HG03103 (cell line): ENCODE results near the gene CNIH3.
"Not testable (repeated sequence)": the region's sequence is repeated elsewhere in the genome, so short reads cannot be mapped to it uniquely, and the experiment has no call there.

Experiments
- ATAC-seq: cut with Tn5 transposase; IDR thresholded peaks from one replicate; pipeline ENCODE4 v1.9.1; 2021; ENCODE audit warnings: low read depth; ENCODE audit not compliant: unreplicated experiment

The CNIH3 gene

DNA sequence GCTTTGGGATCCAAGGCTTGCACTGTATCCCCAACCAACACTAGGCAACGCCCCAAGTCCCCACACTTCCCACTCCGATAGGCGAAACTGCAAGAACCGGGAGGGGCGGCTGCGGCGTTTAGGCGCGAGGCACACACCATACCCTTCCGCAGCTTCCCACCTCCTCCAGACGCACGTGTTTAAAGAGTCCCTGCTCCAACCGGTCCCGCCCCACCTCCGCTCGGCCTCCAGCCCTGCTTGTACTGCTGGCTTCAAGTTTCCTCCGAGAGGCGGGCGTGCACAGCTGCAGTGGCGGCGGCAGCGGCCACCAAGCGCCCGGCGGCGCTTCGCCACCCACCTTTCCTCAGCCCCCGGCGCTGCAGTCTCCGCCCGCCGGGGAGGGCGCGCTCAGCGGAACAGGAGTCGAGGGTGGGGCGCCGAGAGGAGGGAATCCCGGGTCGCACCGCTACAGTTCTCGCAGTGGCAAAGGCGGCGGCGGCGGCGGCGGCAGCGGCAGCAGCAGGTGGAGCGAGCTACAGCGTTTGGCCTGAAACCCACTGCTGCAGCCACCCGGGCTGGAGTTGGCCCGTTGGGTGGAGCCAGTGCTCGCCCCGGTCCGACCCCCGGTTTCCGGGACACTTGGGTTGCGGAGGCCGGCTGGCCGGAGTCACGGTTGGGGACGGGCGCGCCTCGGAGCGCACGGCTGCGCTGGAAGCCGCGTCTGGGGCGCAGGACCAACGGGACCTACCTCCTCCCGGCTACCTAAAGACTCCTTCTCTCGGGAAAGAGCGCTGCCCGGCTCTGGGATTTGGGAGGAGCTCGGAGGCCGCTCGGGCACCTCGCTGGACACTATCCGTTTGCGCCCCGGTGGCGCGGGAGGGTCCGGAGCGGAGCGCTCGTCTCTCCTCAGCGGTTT, at the start of gene CNIH3:
CNIH3 (plus strand) TSS at position 457 of the 895 bp plus-strand sequence. CDS start 858 bp downstream, outside the sequence.
- ATAC-seq, result no peak

DNA sequence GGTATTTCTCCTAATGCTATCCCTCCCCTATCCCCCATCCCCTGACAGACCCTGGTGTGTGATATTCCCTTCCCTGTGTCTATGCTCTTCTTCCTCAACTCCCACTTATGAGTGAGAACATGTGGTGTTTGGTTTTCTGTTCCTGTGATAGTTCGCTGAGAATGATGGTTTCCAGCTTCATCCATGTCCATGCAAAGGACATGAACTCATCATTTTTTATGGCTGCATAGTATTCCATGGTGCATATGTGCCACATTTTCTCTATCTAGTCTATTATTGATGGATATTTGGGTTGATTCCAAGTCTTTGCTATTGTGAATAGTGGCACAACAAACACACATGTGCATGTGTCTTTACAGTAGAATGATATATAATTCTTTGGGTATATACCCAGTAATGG, 49.6 kb upstream of the CNIH3 start:
- not testable (repeated sequence) for ATAC-seq

DNA sequence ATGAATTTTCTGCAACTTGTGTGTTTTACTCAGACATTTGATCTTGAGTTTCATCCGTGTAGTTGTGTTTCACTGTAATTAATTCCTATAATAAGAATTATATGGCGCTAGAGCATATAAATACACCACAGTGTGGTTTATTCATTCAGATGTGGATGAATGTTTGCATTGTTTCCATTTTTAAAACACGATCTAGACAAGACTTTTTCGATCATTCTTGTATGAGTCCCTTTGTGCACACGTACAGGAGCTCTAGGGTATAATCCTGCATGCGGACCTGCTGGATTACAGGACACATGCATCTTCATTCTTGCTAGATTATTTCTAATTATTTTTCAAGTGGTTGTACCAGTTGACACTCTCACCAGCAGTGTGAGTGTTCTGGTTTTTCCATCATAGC, 46.8 kb upstream of the CNIH3 start:
- ATAC-seq, result no peak

DNA sequence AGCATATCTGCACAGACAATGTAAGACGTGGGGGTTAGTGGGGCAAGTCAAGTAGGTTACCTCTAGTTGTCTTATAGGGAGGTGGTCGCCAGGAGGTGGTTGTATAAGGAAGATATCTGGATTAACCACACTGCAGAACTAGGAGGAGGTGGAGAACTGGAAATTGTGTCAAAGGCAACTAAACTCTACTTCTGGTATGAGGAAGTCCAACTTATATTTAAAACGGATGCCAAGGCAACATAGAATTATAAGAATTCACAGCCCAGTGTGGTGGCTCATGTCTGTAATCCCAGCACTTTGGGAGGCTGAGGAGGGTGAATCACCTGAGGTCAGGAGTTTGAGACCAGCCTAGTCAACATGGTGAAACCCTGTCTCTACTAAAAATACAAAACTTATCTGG, 44.1 kb upstream of the CNIH3 start:
- ATAC-seq, result not testable (repeated sequence)

DNA sequence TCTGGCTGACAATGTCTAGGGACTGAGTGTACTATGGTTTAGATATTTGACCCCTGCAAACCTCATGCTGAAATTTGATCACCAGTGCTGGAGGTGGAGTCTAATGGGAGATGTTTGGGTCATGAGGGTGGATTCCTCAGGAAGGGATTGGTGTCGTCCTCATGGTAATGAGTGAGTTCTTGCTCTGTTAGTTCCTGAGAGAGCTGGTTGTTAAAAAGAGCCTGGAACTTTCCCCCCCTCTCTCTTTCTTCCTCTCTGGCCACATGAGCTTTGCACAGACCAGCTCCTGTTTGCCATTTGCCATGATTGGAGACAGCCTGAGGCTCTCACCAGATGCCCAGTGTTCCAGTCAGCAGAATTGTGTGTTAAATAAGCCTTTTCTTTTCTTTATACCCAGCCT, 36.6 kb upstream of the CNIH3 start:
- no peak for ATAC-seq

DNA sequence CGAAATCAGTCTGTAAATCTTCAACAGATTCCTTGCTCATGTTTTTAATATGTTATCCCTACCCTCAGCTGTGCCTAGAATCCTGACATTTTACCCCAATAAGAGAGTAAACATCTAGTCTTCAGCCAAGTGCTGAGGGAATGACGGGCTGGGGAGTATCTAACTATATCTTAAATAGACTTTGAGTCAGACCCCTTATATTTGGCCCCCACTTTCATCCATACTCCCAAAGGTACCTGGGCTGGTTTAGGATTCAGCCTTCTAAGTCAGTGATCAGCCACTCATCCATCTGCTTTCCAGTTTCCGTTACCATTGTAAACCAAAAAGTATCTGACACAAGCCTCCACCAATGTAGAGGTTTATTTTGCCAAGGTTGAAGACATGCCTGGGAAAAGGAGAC, 36.1 kb upstream of the CNIH3 start:
- no peak for ATAC-seq

DNA sequence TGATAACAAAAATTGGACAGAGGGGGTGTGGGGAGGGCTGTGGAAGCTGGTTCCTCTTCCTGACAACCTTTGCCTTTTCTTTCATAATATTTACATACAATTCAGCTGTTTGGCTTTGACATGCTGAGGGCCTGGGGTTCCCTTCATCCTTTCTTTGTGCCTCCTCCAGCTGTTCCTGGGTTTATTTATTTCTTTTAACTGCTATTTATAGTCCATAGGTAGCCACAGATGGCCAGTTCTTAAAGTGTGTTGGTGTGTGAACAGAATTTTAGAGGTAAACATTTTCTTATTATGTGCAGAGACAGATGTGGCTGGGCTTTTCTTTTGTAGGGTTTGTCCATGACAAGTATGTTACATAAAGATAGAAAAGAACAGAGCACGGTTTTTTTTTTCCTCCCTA, 34.1 kb upstream of the CNIH3 start:
- ATAC-seq, result no peak

DNA sequence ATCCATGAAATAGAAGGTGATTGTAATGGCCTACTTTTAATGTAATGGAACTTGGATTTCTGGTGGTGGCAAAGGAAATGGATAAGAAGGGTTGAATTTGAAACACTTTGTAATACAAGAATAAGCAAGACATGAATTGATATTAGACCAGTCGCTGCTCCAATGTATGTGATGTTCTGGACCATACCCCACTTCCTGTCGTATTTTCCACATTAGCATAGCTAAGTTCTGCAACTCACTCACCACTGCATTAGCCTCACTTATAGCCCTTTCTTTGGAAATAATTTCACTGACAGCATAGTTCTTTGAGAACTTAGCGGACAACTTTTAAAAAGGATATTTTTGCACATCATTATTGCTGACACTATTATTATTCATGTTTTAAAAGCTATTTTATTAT, 32.3 kb upstream of the CNIH3 start:
- ATAC-seq, result no peak

DNA sequence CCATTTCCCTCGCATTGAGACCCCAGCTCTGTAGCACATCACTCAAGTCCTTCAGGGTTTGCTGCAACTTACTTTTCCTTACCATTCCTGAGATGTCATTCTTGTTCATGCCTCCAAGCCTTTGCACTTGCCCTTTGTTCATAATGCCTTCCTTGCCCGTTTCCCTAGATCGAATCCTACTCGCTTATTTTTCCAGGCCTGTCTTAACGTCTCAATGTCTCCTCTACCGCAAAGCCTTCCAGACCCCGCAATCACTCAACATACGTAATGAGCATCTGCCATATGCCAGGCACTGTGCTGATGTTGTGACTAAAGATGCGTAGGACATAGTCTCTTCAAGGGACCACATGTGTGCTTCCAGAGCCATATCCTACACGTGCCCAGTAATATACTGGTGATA, 31.1 kb upstream of the CNIH3 start:
- no peak for ATAC-seq

DNA sequence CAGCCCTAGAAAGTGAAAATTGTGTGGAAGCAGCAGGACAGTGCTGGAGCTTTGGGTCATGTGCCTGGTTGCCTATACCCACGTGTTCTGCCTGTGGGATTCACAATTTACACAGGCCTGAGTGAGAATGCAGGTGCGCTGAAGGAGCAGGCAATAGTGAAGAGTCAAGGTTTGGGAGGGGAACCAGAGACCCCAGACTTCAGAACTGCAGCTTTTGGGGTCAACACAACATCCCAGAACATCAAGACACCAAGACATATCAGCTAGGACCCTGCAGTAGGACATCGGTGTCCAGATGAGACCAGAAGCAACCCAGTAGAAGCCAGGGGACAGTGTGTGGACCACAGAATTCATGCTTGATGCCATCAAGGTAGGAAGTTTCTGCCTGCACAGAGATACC, 29.1 kb upstream of the CNIH3 start:
- no peak for ATAC-seq

DNA sequence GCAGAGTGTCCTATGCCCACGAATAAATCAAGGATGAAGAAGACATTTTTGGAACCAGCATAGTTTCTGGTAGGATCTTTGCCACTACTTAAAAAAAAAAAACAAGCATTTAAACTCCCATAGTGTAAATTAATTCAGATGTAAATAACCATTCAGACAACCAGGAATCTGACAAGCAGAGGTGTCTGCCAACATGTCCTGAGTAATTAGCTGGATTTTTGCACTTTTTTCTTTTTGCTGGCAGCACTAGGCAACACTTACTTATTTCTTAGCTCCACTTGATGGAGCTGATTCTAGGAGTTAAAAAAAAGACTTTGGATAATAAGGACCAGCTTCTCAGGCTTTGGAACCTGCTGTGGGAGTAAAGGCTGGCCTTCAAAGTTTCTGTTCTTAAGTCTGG, 27.6 kb upstream of the CNIH3 start:
- no peak for ATAC-seq

DNA sequence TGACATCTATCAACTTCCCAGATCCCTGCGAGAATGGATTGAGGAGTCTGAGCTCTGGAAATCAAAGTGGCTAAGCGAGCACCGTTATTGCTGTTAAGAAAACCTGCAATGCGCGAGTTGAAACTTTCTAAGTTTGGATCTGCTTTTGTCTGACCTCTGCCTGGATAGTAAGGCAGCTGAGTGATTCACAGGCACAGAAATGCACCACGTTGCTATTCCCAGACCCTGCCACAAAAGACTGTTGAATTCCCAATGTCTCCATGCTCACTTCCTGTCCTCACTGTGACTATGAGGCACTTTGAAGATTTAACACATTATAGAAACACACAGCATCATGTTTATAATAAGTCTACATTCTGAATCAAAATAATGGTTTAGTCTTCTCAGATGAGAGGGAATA, 27.1 kb upstream of the CNIH3 start:
- ATAC-seq, result no peak

DNA sequence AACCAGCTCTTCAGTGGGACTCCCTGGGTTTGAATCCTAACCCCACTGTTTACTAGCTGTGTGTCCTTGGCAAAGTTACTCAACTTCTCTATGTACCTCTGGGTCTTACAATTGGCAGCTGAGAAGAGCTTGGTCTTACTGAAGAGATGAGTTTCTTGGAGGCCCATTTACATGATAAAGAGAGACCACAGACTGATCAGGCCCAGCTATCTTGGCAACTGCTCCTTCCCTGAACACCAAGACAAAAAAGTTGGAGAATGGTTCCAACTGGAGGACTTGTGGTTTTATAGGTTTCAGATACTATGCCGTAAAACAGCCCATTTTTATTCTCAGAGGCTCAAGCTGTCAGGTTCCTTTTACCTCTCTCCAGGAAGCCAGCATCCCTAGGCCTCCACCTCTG, 24.8 kb upstream of the CNIH3 start:
- no peak for ATAC-seq

DNA sequence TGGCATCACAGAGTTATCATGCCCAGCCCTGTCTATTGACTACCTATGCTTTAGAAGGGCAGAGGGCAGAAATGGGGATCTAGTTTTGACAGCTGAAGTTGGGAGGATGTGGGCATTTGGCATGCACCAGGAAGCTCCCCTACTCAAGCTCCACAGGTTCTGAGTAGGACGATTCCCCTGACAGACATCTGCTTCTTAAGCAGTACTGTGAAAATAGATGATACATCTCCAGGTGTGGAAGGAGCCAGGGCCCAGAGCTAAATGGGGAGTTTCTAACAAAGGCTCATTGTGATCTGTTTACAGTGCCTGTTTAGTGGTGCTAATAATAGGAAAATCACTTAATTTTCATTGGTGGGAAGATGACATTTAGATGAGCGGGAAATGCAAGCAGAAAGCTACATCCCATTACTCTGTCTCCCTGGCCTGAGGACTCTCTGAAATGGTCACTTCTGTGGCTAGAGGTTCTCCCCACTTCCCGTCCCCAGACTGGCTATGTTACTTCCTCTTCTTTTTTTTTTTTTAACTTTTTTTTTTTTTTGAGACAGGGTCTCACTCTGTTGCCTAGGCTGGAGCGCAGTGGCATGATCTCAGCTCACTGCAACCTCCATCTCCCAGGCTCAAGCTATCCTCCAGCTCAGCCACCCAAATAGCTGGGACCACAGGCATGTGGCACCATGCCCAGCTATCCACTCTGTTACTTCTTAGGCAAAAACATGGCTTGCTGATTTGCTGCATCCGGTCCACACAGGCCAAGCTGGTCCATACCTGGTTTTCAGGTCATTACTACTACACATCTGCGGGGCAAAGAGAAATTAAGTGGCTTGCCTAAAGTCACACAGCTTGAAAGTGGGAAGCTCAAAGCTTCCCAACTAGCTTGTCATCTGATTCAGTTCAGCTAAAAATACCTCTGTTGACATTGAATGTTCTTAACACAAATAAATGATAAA, 23.2 kb upstream of the CNIH3 start:
- ATAC-seq, result no peak

DNA sequence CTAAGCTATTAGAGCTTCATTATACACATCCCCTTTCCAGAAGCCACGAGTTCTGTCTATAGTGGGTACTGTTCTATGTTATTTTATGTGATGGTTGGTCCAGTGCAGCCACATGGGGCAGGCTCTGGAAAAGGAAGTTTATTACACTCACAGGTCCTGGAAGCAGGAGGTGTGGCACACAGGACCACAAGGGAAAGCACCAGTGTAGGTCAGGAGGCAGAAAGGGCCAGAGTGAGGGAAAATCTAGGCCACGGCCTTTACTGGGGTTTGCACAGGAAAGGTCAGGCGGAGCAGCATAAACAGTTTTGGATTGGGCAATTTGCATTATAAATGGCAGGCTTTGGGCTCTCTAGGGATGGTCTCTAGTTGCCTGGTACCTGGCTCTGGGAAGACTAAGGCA, 21.8 kb upstream of the CNIH3 start:
- no peak for ATAC-seq

DNA sequence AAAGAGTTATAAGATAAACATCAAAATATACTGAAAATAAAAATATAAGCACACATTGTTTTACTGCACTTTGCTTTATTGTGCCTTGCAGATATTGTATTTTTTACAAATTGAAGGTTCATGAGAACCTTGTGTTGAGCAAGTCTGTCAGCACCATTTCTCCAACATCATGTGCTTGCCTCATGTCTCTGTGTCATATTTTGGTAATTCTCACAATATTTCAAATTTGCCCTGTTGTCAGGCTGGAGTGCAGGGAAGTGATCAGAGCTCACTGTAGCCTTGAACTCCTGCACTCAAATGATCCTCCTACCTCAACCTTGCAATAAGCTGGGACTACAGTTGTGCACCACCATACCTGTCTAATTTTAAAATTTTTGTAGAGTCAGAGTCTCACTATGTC, 21.3 kb upstream of the CNIH3 start:
- ATAC-seq, result no peak

DNA sequence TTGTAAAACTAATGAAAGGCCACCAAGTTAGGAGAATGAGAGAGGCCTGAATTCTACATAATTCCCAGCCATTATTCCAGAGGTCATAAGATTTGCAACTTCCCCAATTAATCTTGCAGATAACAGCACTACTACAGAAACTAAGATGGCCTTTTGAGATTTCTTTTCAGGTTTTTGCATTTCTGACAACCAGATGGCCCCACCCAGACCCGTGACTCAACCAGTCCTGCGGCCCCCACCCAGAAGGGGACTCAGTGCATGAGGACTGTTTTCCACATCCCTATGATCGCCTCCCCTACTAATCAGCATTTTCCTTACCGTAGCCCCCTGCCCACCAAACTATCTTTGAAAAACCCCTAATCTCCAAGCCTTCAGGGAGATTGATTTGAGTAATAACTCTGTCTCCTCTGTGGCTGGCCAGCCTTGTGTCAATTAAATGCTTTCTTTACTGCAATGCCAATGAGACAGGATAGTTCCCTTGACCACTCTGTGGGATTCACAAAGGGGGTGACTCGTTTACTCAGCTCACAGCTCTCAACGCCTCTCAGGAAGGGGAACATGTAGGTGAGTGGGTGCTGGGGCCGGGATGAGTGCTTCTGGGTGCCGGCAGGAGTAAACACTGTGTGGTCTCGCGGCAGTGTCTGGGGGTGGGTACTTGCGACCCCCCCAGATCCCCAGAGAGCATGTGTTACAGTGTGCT, 10.5 kb upstream of the CNIH3 start:
- no peak for ATAC-seq

DNA sequence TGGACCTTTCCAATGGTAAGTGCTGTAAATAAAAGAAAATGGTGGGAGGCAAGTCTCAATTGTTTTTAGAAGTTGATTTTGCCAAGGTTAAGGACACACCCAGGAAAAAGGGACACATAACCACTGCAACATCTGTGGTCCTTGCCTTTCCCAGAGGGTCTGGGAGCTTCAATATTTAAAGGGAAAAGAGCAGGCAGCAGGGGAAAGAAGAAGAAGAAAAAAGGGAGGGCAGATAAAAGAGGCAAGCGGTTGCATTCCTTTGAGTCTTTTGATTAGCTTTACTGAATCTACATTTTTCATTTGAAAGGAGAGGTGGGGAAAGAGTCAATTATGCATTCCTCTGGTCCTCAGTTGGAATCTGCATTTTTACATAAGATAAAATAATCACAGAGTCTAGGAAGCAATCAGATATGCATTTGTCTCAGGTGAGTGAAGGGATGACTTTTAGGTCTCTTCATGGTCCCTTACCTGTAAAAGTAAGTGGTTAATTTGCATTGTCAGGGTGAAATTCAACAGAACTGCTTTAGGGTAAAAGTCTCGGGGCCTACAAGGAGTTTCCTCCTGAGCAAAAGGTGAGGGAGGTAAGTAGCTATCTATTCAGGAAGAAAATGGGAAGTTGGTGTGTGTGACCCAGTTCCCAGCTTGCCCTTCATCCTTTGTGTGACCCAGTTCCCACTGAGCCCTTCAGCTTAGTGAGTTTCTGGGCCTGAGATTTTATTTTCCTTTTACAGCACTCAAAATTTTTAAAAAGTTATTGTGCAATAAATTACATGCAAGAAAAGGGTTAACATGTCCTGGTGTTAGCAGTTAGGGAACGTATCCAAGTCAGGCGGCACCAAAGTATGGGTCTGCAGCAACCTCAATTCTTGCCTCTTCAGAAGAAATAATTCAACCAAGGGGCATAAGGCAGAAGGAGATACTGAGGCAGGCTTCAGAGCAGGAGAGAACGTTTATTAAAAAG, 8.6 kb upstream of the CNIH3 start:
- ATAC-seq, result no peak

DNA sequence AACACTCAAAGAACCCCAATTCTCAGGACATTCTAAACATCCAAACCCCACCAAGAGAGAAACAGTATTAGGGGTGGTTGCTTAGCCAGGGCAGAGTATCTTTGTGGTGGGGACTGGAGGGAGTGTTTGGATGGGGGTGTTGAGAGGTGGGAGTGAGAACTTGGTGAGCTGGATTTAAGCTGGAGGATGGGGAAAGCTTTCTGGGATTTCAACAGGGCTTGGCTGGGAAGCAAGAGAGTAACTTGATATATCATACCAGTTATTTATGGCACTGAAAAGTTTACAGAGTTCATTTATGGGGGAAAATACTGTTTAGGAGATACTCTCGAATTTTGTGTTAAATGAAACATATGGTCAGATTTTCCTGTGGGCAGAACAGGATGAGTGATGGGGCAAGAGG, 6.8 kb upstream of the CNIH3 start:
- ATAC-seq, result no peak

DNA sequence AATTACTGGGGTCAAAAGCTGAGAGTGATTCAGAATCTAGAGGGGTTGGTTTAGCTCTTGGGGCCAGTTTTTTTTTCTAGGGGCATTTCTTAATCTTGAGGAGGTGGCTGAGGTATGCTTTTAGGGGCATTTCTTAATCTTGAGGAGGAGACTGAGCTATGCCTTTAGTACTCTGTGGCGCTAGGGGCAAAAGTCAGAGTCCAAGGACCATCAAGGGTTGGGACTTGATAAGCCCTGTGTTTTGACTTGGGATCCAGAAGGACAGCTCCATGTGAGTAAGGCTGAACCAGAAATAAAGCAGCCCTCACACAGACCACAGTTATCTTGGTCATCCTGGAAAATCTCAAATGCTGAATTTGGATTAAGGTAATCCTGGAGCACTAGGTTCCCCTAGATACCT, 3.9 kb upstream of the CNIH3 start:
- no peak for ATAC-seq
